DMS114 treated with DMSO at 0.1 percent for 48 hours (cell line): ENCODE data around the gene NSMF.

ENCODE experiments used
- DNase-seq: peaks from one replicate; lab custom pipeline; 2025; ENCODE audit not compliant: unreplicated experiment; lab: John Stamatoyannopoulos, UW

The NSMF gene

GRCh38 chr9:137492464-137493363, 33.6 kb upstream of the NSMF start:
- no peak for DNase-seq

- DNase-seq: no peak
Observed at GRCh38 chr9:137491735-137492432, 32.8 kb upstream of the NSMF start.

- no peak for DNase-seq
Observed at GRCh38 chr9:137490532-137491186, 31.5 kb upstream of the NSMF start.

- no peak for DNase-seq
Observed at GRCh38 chr9:137488906-137489305, 29.8 kb upstream of the NSMF start.

GRCh38 chr9:137488327-137488653, 29.2 kb upstream of the NSMF start:
- no peak for DNase-seq

GRCh38 chr9:137487454-137488326, 28.6 kb upstream of the NSMF start:
- DNase-seq: no peak

- DNase-seq: no peak
Observed at GRCh38 chr9:137486545-137487453, 27.7 kb upstream of the NSMF start.

GRCh38 chr9:137486141-137486490, 27.0 kb upstream of the NSMF start:
- no peak for DNase-seq

GRCh38 chr9:137485343-137486140, 26.4 kb upstream of the NSMF start:
- DNase-seq: no peak

- DNase-seq: no peak
Observed at GRCh38 chr9:137484551-137485315, 25.6 kb upstream of the NSMF start.

- DNase-seq: no peak
Observed at GRCh38 chr9:137482094-137482781, 23.1 kb upstream of the NSMF start.

- no peak for DNase-seq
Observed at GRCh38 chr9:137480686-137481683, 21.9 kb upstream of the NSMF start.

- DNase-seq: no peak
Observed at GRCh38 chr9:137479892-137480685, 21.0 kb upstream of the NSMF start.

GRCh38 chr9:137478962-137479861, 20.1 kb upstream of the NSMF start:
- no peak for DNase-seq

GRCh38 chr9:137478613-137478961, 19.5 kb upstream of the NSMF start:
- no peak for DNase-seq
